Endothelial cell of umbilical vein (primary cell): ENCODE results near the gene LGMN. TPM values are rescaled to one million over a fixed set of nuclear protein-coding genes. Genes with fewer than 3 reads are reported as not detected.

Experiments used
- BruUV-seq: library from RNA; stranded (reverse); fragments of 400-500 nt; replicated peaks from 2 replicates; lab custom pipeline; 2021; lab: Mats Ljungman, UMichigan
- CTCF ChIA-PET: fragments of 300-600, 350-600 bp; sonication (Branson Sonifier 250); formaldehyde crosslinking; loops from one replicate; lab custom pipeline; 2021; ENCODE audit warnings: antibody characterized with exemption, inconsistent platforms; lab: Charles Lee
- POLR2A ChIA-PET: fragments of 300-600, 350-600 bp; sonication (Branson Sonifier 250); formaldehyde crosslinking; loops from one replicate; lab custom pipeline; 2021; ENCODE audit warnings: antibody characterized with exemption, inconsistent platforms; lab: Charles Lee
- DNase-seq: peaks from one replicate; pipeline ENCODE4 v3.0.0-alpha.2; 2011; ENCODE audit warnings: low read depth, low spot score
- FAIRE-seq: peaks from 2 replicates; lab custom pipeline; 2011; peaks lifted over from hg19 to GRCh38; lab: Jason Lieb, UNC
- H2AFZ ChIP-seq: 2 replicates; pipeline ENCODE4 v1.6.0; 2012; ENCODE audit warnings: low read depth, low read length, control low read depth, inconsistent platforms
- H3K27ac ChIP-seq: 2 replicates; pipeline ENCODE4 v1.5.1; 2011; ENCODE audit warnings: low read depth, mild to moderate bottlenecking, control low read depth, low read length, moderate library complexity; ENCODE audit not compliant: insufficient read depth
- H3K27me3 ChIP-seq, 2 experiments: 2 replicates each; pipeline versions ENCODE4 v1.6.0 to v1.6.1; 2011; ENCODE audit warnings: low read length in 2 of 2, mixed read lengths in 1 of 2; ENCODE audit not compliant: control insufficient read depth in 2 of 2, insufficient read depth in 2 of 2
- H3K36me3 ChIP-seq, 2 experiments: 2 replicates in 1 of 2; 3 replicates in 1 of 2; pipeline ENCODE4 v1.5.1; 2011; ENCODE audit warnings: low read length in 2 of 2, mild to moderate bottlenecking in 1 of 2, moderate library complexity in 1 of 2; ENCODE audit not compliant: control insufficient read depth in 2 of 2, insufficient read depth in 2 of 2; ENCODE audit errors: extremely low read depth in 1 of 2
- H3K4me1 ChIP-seq: 3 replicates; pipeline ENCODE4 v1.5.1; 2011; ENCODE audit warnings: mild to moderate bottlenecking, low read length; ENCODE audit not compliant: control insufficient read depth, insufficient read depth; ENCODE audit errors: extremely low read depth
- H3K4me2 ChIP-seq: 2 replicates; pipeline ENCODE4 v1.6.1; 2011; ENCODE audit warnings: low read length, control low read depth, mixed read lengths; ENCODE audit not compliant: insufficient read depth
- H3K4me3 ChIP-seq, 3 experiments: fragments of 200-600 bp in 1 of 3; sonication (generic), shearing (Covaris generic) in 1 of 3; replicated peaks in 1 of 3; 2 replicates each; pipeline ENCODE4 v1.5.1; 2011 to 2016; ENCODE audit warnings: control low read depth in 3 of 3, low read length in 3 of 3, mild to moderate bottlenecking in 2 of 3, inconsistent platforms in 1 of 3, low read depth in 1 of 3, moderate library complexity in 1 of 3; ENCODE audit not compliant: insufficient read depth in 1 of 3
- H3K79me2 ChIP-seq: 2 replicates; pipeline ENCODE4 v1.6.0; 2012; ENCODE audit warnings: low read length, inconsistent platforms; ENCODE audit not compliant: control insufficient read depth, insufficient read depth
- H3K9ac ChIP-seq: replicated peaks from 2 replicates; pipeline ENCODE3; 2011; ENCODE audit warnings: low read length, control low read depth; ENCODE audit not compliant: insufficient read depth; ENCODE audit errors: extremely low read depth
- H3K9me1 ChIP-seq: replicated peaks from 3 replicates; pipeline ENCODE4 v1.6.0; 2011; ENCODE audit warnings: mild to moderate bottlenecking, low read length; ENCODE audit not compliant: control insufficient read depth, insufficient read depth; ENCODE audit errors: extremely low read depth
- H3K9me3 ChIP-seq: replicated peaks from 2 replicates; pipeline ENCODE4 v1.5.1; 2012; ENCODE audit warnings: low read length, inconsistent platforms; ENCODE audit not compliant: control insufficient read depth, insufficient read depth
- H4K20me1 ChIP-seq: replicated peaks from 2 replicates; pipeline ENCODE3; 2011; ENCODE audit warnings: mild to moderate bottlenecking, low read length; ENCODE audit not compliant: control insufficient read depth, insufficient read depth; ENCODE audit errors: extremely low read depth
- CTCF ChIP-seq, 2 donors: IDR thresholded peaks; 1 replicate in 1 of 2; 2 replicates in 1 of 2; pipeline ENCODE4 v1.5.1; 2011; ENCODE audit warnings: low read length in 2 of 2, mild to moderate bottlenecking in 2 of 2, moderate library complexity in 2 of 2, control low read depth in 1 of 2, inconsistent platforms in 1 of 2, low read depth in 1 of 2; ENCODE audit not compliant: insufficient read depth in 1 of 2; ENCODE audit errors: extremely low read depth in 1 of 2
- EZH2 ChIP-seq: IDR thresholded peaks from 2 replicates; pipeline ENCODE4 v1.6.1; 2012; ENCODE audit warnings: borderline replicate concordance, low read depth, mild to moderate bottlenecking, moderate library complexity, low read length, inconsistent platforms; ENCODE audit not compliant: severe bottlenecking
- FOS ChIP-seq: IDR thresholded peaks from 2 replicates; pipeline ENCODE4 v1.6.1; 2011; ENCODE audit warnings: mild to moderate bottlenecking, low read length, moderate library complexity, borderline replicate concordance; ENCODE audit not compliant: insufficient read depth
- GATA2 ChIP-seq: IDR thresholded peaks from 2 replicates; pipeline ENCODE4 v1.7.0; 2011; ENCODE audit warnings: low read depth, mild to moderate bottlenecking, moderate library complexity, mixed read lengths, low read length; ENCODE audit not compliant: insufficient read length, insufficient read depth
- JUN ChIP-seq: IDR thresholded peaks from 2 replicates; pipeline ENCODE4 v1.6.1; 2011; ENCODE audit warnings: borderline replicate concordance, low read depth; ENCODE audit not compliant: insufficient read length, insufficient read depth
- MYC ChIP-seq: IDR thresholded peaks from one replicate; pipeline ENCODE4 v1.6.1; 2011; ENCODE audit warnings: mild to moderate bottlenecking, low read depth, low read length
- POLR2A ChIP-seq: IDR thresholded peaks from 2 replicates; pipeline ENCODE4 v1.6.1; 2012; ENCODE audit warnings: low read depth, mild to moderate bottlenecking, control low read depth, low read length
- POLR2AphosphoS5 ChIP-seq: IDR thresholded peaks from 2 replicates; pipeline ENCODE4 v1.6.1; 2012; ENCODE audit warnings: low read depth, mild to moderate bottlenecking, control low read depth, low read length, moderate library complexity; ENCODE audit not compliant: insufficient read depth
- dilution Hi-C: fragments of 300-500 bp; cut with MboI; formaldehyde crosslinking; loops from one replicate; pipeline ENCODE4 v1.15.0; 2019; ENCODE audit warnings: low sequenced_read_pairs; ENCODE audit not compliant: extremely low pct_ligation_motif_present
- intact Hi-C: fragments of 100-400 bp; cut with micrococcal nuclease; formaldehyde crosslinking; loops from one replicate; pipeline ENCODE4 v1.10.0; 2022
- polyA plus RNA-seq, 4 experiments: library from polyadenylated mRNA; depleted of rRNA in 3 of 4; stranded (reverse) in 3 of 4; unstranded in 1 of 4; fragments of >200 nt; gene quantifications; 2 replicates each; pipeline versions ENCODE4 v1.2.1 to v1.2.3, GENCODE V29; 2011 to 2012; ENCODE audit warnings: missing spikeins in 1 of 4
- total RNA-seq: library from RNA; stranded (reverse); gene quantifications from 2 replicates; pipeline ENCODE4 v1.2.3, GENCODE V29; 2021
- TF ChIP-seq, protein P1 (sequence below): IDR thresholded peaks from 2 replicates; pipeline ENCODE4 v1.6.1; 2011; ENCODE audit not compliant: insufficient read depth, insufficient read length

The LGMN gene
- total and polyA plus RNA-seq, 2 donors (not counting 3 experiments of a cell fraction or from before 2014, with no cell fraction given), result 56.7 to 99.2 TPM

DNA sequence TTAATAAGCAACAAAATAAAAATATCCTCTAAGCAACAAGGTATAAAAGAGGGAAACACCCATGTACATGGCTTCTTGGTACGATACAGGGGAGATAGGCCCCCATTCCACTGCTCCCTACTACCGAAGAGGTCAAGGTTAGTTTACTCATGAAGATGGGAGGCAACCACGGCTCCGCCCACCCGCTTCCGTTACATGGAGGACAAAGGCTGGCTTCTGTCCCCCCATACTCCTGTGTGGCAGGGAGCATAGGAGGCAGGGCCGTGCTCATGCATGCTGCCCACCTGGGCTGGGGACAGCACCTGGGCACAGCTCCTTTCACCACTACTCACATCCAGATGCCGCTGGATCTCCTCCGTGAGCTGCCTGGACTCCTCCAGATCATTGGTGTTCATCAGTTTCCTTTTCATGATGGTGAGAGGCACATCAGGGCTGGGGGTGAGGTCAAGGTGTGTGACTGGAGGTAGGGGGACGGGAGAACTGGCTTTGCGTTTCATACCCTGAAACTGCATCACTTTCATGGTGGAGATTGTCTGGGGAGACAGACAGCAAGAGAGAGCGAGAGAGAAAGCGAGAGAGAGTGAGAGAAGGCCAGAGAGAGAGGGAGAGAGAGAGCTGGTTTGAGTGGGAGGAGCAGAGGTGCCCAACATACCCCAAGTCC, 39.0 kb downstream of the LGMN start:
- H3K27me3 ChIP-seq, result no peaks in the 10 kb centered on the region
- no peaks in the 10 kb centered on the region for H3K9me1 ChIP-seq
- no peak overlapping the region for H3K4me3 ChIP-seq
- H3K27ac ChIP-seq, result no peak overlapping the region
- no peak overlapping the region for H3K9ac ChIP-seq
- H3K79me2 ChIP-seq, result no peaks in the 10 kb centered on the region
- H3K9me3 ChIP-seq, result no peaks in the 10 kb centered on the region
- POLR2A ChIA-PET, result no interaction called here
- H3K4me2 ChIP-seq, result no peak overlapping the region
- intact Hi-C loops (no loop called here), dilution Hi-C loops (no loop called here)
- TF ChIP-seq GATA2 (no peak), FOS (no peak), JUN (no peak), POLR2A (no peak), MYC (no peak), EZH2 (no peak), POLR2AphosphoS5 (no peak), CTCF (IDR thresholded peaks at IDR 0.05; ENCODE audit: extremely low read depth in 1 of 2, insufficient read depth in 1 of 2, low read depth in 1 of 2, low read length in 2 of 2) (no peak)
- TF ChIP-seq, protein P1, sequence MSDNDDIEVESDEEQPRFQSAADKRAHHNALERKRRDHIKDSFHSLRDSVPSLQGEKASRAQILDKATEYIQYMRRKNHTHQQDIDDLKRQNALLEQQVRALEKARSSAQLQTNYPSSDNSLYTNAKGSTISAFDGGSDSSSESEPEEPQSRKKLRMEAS, result no peak
- no peak for FAIRE-seq
- no TSS peak for BruUV-seq
- no peaks in the 10 kb centered on the region for H4K20me1 ChIP-seq
- no peaks in the 10 kb centered on the region for H3K4me1 ChIP-seq
- H3K36me3 ChIP-seq, result peaks cover 0 to 10% of the 10 kb centered on the region in 2 experiments
- CTCF ChIA-PET, result interaction anchor here (1.3 to 1.9 kb wide), 2 partner anchors 8 to 74 kb away, joined by 4 to 7 read pairs; no protein-coding TSS in a partner anchor
- no peak for DNase-seq
- no peak overlapping the region for H2AFZ ChIP-seq
